HCT116 (cell line): ENCODE results near the gene NCOA1. TPM values are rescaled to one million over a fixed set of nuclear protein-coding genes. Genes with fewer than 3 reads are reported as not detected.

Experiments
- ATAC-seq: fragments of 200-7000 bp; cut with Tn5 transposase; 2 replicates; pipeline ENCODE4 v1.9.1; 2020; ENCODE audit warnings: mild to moderate bottlenecking, moderate library complexity
- BruUV-seq: library from RNA; stranded (reverse); fragments of 400-500 nt; replicated peaks from 2 replicates; lab custom pipeline; 2021; lab: Mats Ljungman, UMichigan
- CTCF ChIA-PET: fragments of 300-600 bp; sonication (Branson Sonifier 250); formaldehyde crosslinking; loops from one replicate; lab custom pipeline; 2021; ENCODE audit warnings: antibody characterized with exemption; lab: Charles Lee
- POLR2A ChIA-PET: fragments of 300-600, 350-600 bp; sonication (Branson Sonifier 250); formaldehyde crosslinking; loops from one replicate; lab custom pipeline; 2021; ENCODE audit warnings: antibody characterized with exemption; lab: Charles Lee
- RAD21 ChIA-PET, 2 experiments: fragments of 300-600 bp; sonication (Branson Sonifier 250); formaldehyde crosslinking; loops; one replicate each; lab custom pipeline; 2023; ENCODE audit warnings: low total read pairs in 2 of 2; ENCODE audit not compliant: uncharacterized antibody in 2 of 2, unreplicated experiment in 2 of 2, low non-redundant PET in 1 of 2; lab: Charles Lee
- DNase-seq: peaks from one replicate; pipeline ENCODE4 v3.0.0-alpha.2; 2010; ENCODE audit warnings: low read depth, low spot score
- H2AFZ ChIP-seq: fragments of 200-600 bp; shearing (Covaris generic), sonication (generic); 2 replicates; pipeline ENCODE4 v1.6.1; 2017; ENCODE audit warnings: low read depth, mixed run types, mixed read lengths, antibody characterized with exemption, low read length; ENCODE audit not compliant: poor library complexity, severe bottlenecking
- H3K27ac ChIP-seq: 2 replicates; pipeline ENCODE4 v1.5.1; 2012; ENCODE audit warnings: low read depth, low read length
- H3K27me3 ChIP-seq: fragments of 200-600 bp; sonication (generic); 2 replicates; pipeline ENCODE4 v1.6.1; 2016; ENCODE audit warnings: mixed run types, low read length, mixed read lengths; ENCODE audit not compliant: insufficient read depth
- H3K36me3 ChIP-seq, 2 experiments: fragments of 200-500 bp in 1 of 2; fragments of 200-600 bp in 1 of 2; sonication (Bioruptor generic) in 1 of 2; sonication (generic) in 1 of 2; 2 replicates each; pipeline versions ENCODE4 v1.5.1 to v1.6.1; 2014 to 2016; ENCODE audit warnings: low read length in 2 of 2, inconsistent platforms in 1 of 2, mixed read lengths in 1 of 2, mixed run types in 1 of 2; ENCODE audit not compliant: insufficient read depth in 2 of 2, control insufficient read depth in 1 of 2
- H3K4me1 ChIP-seq, 2 experiments: fragments of 200-600 bp in 1 of 2; sonication (generic) in 1 of 2; 2 replicates each; pipeline versions ENCODE4 v1.5.1 to v1.6.1; 2012 to 2017; ENCODE audit warnings: low read length in 2 of 2, inconsistent platforms in 1 of 2, mild to moderate bottlenecking in 1 of 2, mixed read lengths in 1 of 2, mixed run types in 1 of 2, moderate library complexity in 1 of 2; ENCODE audit not compliant: insufficient read depth in 2 of 2, control insufficient read depth in 1 of 2
- H3K4me2 ChIP-seq: fragments of 200-600 bp; sonication (generic); 2 replicates; pipeline ENCODE4 v1.6.1; 2017; ENCODE audit warnings: mixed run types, low read length, mixed read lengths
- H3K4me3 ChIP-seq, 2 experiments: fragments of 200-600 bp in 1 of 2; sonication (generic) in 1 of 2; replicated peaks in 1 of 2; 2 replicates each; pipeline ENCODE4 v1.5.1; 2011 to 2016; ENCODE audit warnings: low read length in 2 of 2, control low read depth in 1 of 2, low read depth in 1 of 2, mild to moderate bottlenecking in 1 of 2, mixed read lengths in 1 of 2, mixed run types in 1 of 2
- H3K79me2 ChIP-seq: fragments of 200-600 bp; sonication (generic); 2 replicates; pipeline ENCODE4 v1.6.1; 2017; ENCODE audit warnings: mild to moderate bottlenecking, mixed run types, low read length, moderate library complexity, mixed read lengths; ENCODE audit not compliant: insufficient read depth
- H3K9ac ChIP-seq: fragments of 200-600 bp; sonication (generic); 2 replicates; pipeline ENCODE4 v1.6.1; 2016; ENCODE audit warnings: low read length, mixed read lengths
- H3K9me2 ChIP-seq: fragments of 200-600 bp; sonication (generic), shearing (Covaris generic); 2 replicates; pipeline ENCODE4 v1.6.1; 2017; ENCODE audit warnings: mixed run types, mild to moderate bottlenecking, moderate library complexity; ENCODE audit not compliant: insufficient read depth
- H3K9me3 ChIP-seq, 2 experiments: fragments of 200-500 bp in 1 of 2; fragments of 200-600 bp in 1 of 2; sonication (Bioruptor generic) in 1 of 2; sonication (generic) in 1 of 2; 2 replicates each; pipeline ENCODE4 v1.6.1; 2014 to 2017; ENCODE audit warnings: low read length in 2 of 2, mixed read lengths in 2 of 2, inconsistent platforms in 1 of 2, low read depth in 1 of 2, mild to moderate bottlenecking in 1 of 2, mixed run types in 1 of 2, moderate library complexity in 1 of 2; ENCODE audit not compliant: control insufficient read depth in 1 of 2, insufficient read depth in 1 of 2
- H4K20me1 ChIP-seq: fragments of 200-600 bp; sonication (generic), shearing (Covaris generic); 2 replicates; pipeline ENCODE4 v1.6.1; 2017; ENCODE audit warnings: mixed run types, mild to moderate bottlenecking, moderate library complexity; ENCODE audit not compliant: insufficient read depth
- ATF3 ChIP-seq: IDR thresholded peaks from 2 replicates; pipeline ENCODE4 v1.6.1; 2012
- CBX3 ChIP-seq: IDR thresholded peaks from 2 replicates; pipeline ENCODE4 v1.6.1; 2012; ENCODE audit warnings: low read depth
- CEBPB ChIP-seq: IDR thresholded peaks from 2 replicates; pipeline ENCODE4 v1.6.1; 2012; ENCODE audit warnings: low read depth
- CTCF ChIP-seq, 3 experiments: fragments of 200-600 bp in 1 of 3; sonication (generic) in 1 of 3; IDR thresholded peaks in 2 of 3; conservative IDR thresholded peaks in 1 of 3; 2 replicates each; pipeline ENCODE4 v1.5.1; 2012 to 2017; ENCODE audit warnings: low read depth in 2 of 3, low read length in 2 of 3, antibody characterized with exemption in 1 of 3, borderline replicate concordance in 1 of 3, control low read depth in 1 of 3, mild to moderate bottlenecking in 1 of 3, mixed read lengths in 1 of 3, mixed run types in 1 of 3, moderate library complexity in 1 of 3; ENCODE audit not compliant: insufficient read depth in 1 of 3
- EGR1 ChIP-seq: IDR thresholded peaks from 2 replicates; pipeline ENCODE4 v1.6.1; 2012; ENCODE audit warnings: low read depth
- EZH2 ChIP-seq: fragments of 200-600 bp; sonication (generic); IDR thresholded peaks from 2 replicates; pipeline ENCODE4 v1.6.1; 2017; ENCODE audit warnings: antibody characterized with exemption, mixed run types
- EZH2phosphoT487 ChIP-seq: fragments of 200-600 bp; IDR thresholded peaks from 2 replicates; pipeline ENCODE4 v1.6.1; 2018; ENCODE audit warnings: antibody characterized with exemption, borderline replicate concordance
- JUND ChIP-seq: IDR thresholded peaks from 2 replicates; pipeline ENCODE4 v1.6.1; 2012
- POLR2A ChIP-seq: IDR thresholded peaks from 2 replicates; pipeline ENCODE4 v1.7.0; 2011; ENCODE audit warnings: borderline replicate concordance; ENCODE audit not compliant: insufficient read depth, insufficient read length; ENCODE audit errors: extremely low read depth
- POLR2AphosphoS5 ChIP-seq: IDR thresholded peaks from 2 replicates; pipeline ENCODE4 v1.6.1; 2011; ENCODE audit warnings: mild to moderate bottlenecking, low read depth, low read length, moderate library complexity
- RAD21 ChIP-seq: IDR thresholded peaks from 2 replicates; pipeline ENCODE4 v1.6.1; 2012; ENCODE audit warnings: low read depth, mild to moderate bottlenecking
- REST ChIP-seq: IDR thresholded peaks from 2 replicates; pipeline ENCODE4 v1.6.1; 2012; ENCODE audit warnings: low read depth
- SIN3A ChIP-seq: IDR thresholded peaks from 2 replicates; pipeline ENCODE4 v1.6.1; 2012; ENCODE audit warnings: low read depth
- SRF ChIP-seq: IDR thresholded peaks from 2 replicates; pipeline ENCODE4 v1.6.1; 2012; ENCODE audit warnings: low read depth
- TCF7L2 ChIP-seq: IDR thresholded peaks from 2 replicates; pipeline ENCODE4 v1.7.0; 2011; ENCODE audit warnings: borderline replicate concordance, inconsistent platforms; ENCODE audit not compliant: insufficient read depth, insufficient read length; ENCODE audit errors: extremely low read depth
- YY1 ChIP-seq: IDR thresholded peaks from 2 replicates; pipeline ENCODE4 v1.6.1; 2011; ENCODE audit warnings: low read length, low read depth, moderate library complexity, mild to moderate bottlenecking; ENCODE audit not compliant: insufficient replicate concordance; ENCODE audit errors: extremely low read depth
- ZBTB33 ChIP-seq: IDR thresholded peaks from 2 replicates; pipeline ENCODE4 v1.6.1; 2011; ENCODE audit warnings: mild to moderate bottlenecking, low read length, moderate library complexity; ENCODE audit not compliant: insufficient replicate concordance; ENCODE audit errors: extremely low read depth
- ZFX ChIP-seq: fragments of 450-650 bp; IDR thresholded peaks from 2 replicates; pipeline ENCODE4 v1.6.1; 2017
- ZNF274 ChIP-seq: fragments of 200-500 bp; sonication (Bioruptor generic); IDR thresholded peaks from 2 replicates; pipeline ENCODE4 v1.6.1; 2014; ENCODE audit warnings: mild to moderate bottlenecking, low read depth, low read length, inconsistent platforms
- intact Hi-C: fragments of 100-400 bp; cut with micrococcal nuclease; formaldehyde crosslinking; loops from 2 replicates; pipeline ENCODE4 v1.10.0; 2022
- total RNA-seq: library from RNA; stranded (reverse); gene quantifications from one replicate; pipeline ENCODE4 v1.2.1, GENCODE V29; 2021; ENCODE audit not compliant: unreplicated experiment
- TF ChIP-seq, protein P1 (sequence below): IDR thresholded peaks from 2 replicates; pipeline ENCODE4 v1.6.1; 2012

NCOA1 gene
- total RNA-seq, 1 experiment from 2014 or later: 10.4 TPM

GRCh38 chr2:24742730-24743129 is 251.7 kb downstream of the NCOA1 start:
- ChIA-PET CTCF (no interaction called here), POLR2A (no interaction called here), RAD21 (no interaction called here)
- no peak overlapping the region for H3K4me2 ChIP-seq
- no peaks in the 10 kb centered on the region for H4K20me1 ChIP-seq
- H3K27me3 ChIP-seq: no peaks in the 10 kb centered on the region
- no peak overlapping the region for H2AFZ ChIP-seq
- BruUV-seq: no TSS peak
- intact Hi-C loops: no loop called here
- H3K4me3 ChIP-seq: no peak overlapping the region
- H3K9me3 ChIP-seq: no peaks in the 10 kb centered on the region
- H3K79me2 ChIP-seq: no peaks in the 10 kb centered on the region
- no peak for DNase-seq
- TF ChIP-seq ZNF274 (no peak), REST (no peak), SRF (no peak), SIN3A (no peak), CBX3 (no peak), RAD21 (no peak), TCF7L2 (no peak), EGR1 (no peak), POLR2A (no peak), JUND (no peak), CTCF (IDR thresholded peaks at IDR 0.05 in 2 of 3, conservative IDR thresholded peaks at IDR 0.05 in 1 of 3; ENCODE audit: borderline replicate concordance in 1 of 3, insufficient read depth in 1 of 3, low read depth in 2 of 3, low read length in 2 of 3) (no peak), EZH2 (no peak), POLR2AphosphoS5 (no peak), ZFX (no peak), CEBPB (no peak), YY1 (no peak), EZH2phosphoT487 (no peak), ZBTB33 (no peak), ATF3 (no peak)
- TF ChIP-seq, protein P1, sequence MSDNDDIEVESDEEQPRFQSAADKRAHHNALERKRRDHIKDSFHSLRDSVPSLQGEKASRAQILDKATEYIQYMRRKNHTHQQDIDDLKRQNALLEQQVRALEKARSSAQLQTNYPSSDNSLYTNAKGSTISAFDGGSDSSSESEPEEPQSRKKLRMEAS: no peak
- H3K9me2 ChIP-seq: no peaks in the 10 kb centered on the region
- no peak for ATAC-seq
- no peak overlapping the region for H3K27ac ChIP-seq
- no peak overlapping the region for H3K9ac ChIP-seq
- H3K36me3 ChIP-seq: no peaks in the 10 kb centered on the region
- no peaks in the 10 kb centered on the region for H3K4me1 ChIP-seq
